22Rv1 (cell line): ENCODE results near the gene NPM3.

ENCODE experiments used
- H3K27ac ChIP-seq: fragments of 450-650 bp; 2 replicates; pipeline ENCODE4 v1.5.1; 2017
- ZFX ChIP-seq: fragments of 450-650 bp; IDR thresholded peaks from 2 replicates; pipeline ENCODE4 v1.6.1; 2017; ENCODE audit warnings: antibody characterized with exemption, borderline replicate concordance
- TF ChIP-seq, protein P1 (sequence below): fragments of 450-650 bp; IDR thresholded peaks from 2 replicates; pipeline ENCODE4 v1.5.1; 2017; ENCODE audit warnings: mild to moderate bottlenecking

NPM3 gene

DNA sequence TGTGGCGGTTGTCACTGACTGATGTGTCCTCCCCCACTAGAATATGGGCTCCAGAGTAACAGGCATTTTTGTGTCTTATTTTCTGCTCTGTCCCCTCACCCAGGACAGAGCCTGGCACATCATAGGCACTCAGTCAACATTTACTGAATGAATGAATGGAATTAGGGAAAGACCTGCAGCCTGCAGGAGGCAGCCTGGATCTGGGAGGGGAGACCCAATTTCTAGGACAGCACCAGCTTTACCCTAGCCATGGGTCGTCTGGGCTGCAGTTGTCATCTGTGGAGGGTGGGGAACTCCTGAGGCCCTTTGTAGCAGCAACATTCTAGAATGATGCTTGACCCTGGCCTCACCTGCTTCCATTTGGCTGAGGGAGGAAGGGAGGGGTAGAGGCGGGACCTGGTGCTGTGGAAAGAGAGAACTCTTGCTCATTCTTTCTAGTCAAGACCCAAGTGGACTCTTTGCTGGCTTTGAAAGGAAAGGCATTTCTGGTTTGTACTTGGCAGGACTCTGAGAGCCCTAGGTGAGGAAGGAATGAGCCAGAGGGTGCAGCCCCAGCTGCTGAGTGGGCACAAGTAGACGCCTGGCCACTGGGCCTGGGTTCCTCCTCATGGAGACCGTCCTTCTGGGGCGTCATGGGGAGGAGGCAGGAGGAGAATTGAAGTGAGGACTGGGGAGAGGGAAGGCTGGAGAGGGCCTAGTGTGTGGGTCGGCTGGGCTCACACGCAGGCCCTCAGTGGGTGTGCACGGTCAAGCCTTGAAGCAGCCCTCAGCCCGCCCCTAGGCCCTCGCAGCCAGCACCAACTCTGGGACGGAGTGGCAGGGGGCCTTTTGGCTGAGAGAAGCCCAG, 16.3 kb downstream of the NPM3 start:
- no peak overlapping the region for H3K27ac ChIP-seq
- no peak for TF ChIP-seq ZFX
- TF ChIP-seq, protein P1, sequence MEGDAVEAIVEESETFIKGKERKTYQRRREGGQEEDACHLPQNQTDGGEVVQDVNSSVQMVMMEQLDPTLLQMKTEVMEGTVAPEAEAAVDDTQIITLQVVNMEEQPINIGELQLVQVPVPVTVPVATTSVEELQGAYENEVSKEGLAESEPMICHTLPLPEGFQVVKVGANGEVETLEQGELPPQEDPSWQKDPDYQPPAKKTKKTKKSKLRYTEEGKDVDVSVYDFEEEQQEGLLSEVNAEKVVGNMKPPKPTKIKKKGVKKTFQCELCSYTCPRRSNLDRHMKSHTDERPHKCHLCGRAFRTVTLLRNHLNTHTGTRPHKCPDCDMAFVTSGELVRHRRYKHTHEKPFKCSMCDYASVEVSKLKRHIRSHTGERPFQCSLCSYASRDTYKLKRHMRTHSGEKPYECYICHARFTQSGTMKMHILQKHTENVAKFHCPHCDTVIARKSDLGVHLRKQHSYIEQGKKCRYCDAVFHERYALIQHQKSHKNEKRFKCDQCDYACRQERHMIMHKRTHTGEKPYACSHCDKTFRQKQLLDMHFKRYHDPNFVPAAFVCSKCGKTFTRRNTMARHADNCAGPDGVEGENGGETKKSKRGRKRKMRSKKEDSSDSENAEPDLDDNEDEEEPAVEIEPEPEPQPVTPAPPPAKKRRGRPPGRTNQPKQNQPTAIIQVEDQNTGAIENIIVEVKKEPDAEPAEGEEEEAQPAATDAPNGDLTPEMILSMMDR = no peak

DNA sequence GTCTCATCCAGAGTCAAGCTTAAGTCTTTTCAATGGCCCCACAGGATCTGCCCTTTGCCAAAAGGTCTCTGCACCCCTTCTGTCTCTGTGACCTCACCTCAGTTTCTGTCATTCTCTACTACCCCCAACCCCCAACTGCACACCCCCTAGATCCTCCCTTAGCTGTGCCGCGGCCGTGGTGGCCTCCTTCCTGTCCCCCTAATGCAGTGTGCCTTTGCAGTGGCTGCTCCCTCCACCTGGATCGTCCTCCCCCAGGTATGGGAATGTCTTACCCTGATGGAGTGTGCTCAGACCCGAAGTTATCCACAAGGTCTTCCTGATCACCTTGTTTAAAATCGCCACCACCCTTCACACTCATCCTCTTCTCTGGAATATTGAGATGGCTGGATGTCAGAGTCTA, 16.9 kb downstream of the NPM3 start:
- no peak overlapping the region for H3K27ac ChIP-seq
- TF ChIP-seq ZFX = no peak
- TF ChIP-seq, protein P1 = no peak

DNA sequence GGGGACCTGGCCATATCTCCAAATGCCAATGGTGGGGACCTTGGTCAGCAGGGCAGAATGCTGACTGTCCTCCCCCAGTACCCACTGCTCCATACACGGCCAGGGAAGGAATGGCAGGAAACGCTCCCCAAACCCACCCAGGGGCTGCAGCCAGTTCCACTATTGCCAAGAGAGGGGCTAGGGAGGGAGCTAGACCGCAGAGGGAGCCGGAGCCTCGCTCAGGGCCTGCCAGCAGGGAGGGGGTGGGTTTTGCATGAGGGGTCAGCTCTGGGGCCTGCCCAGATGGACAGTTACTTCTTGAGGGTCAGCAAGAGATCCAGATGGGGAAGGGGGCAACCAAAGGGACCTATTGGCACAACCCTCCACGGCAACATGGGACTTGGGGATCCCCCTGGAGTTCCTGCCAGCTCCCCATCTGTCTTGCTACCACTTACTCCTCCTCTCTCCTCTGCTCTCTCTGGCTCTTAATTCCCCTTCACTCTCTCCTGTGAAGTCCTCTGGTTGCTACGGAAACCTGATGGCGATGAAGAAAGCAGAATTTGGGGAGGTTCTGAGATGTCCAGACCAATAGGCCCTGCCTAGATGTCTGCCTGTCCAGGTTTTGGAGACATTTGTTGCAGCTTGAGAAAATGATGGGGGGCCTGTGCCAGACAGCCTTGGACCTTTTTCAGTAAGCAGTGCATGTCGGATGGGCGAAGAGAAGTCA, 20.0 kb downstream of the NPM3 start:
- TF ChIP-seq, protein P1 = no peak
- TF ChIP-seq ZFX = no peak

DNA sequence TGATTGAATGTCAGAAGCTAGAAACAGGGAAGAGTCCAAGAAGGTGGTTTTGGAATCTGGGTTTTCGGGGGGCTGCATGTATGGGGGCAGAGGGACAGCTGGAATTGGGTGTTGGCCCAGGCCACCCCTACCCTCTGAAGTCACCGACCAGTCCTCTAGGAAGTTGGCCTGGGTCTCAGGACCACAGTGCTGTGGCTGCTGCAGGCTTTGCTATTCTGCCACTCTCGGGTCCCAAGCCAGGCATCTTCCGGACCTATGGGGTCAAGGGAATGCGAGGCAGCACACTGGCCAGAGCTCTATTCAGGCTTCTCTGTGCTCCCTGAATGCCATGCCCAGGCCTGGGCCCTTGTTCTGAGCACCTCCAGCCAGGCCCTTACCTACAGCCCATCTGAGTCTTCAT, 20.5 kb downstream of the NPM3 start:
- H3K27ac ChIP-seq = no peak overlapping the region
- TF ChIP-seq, protein P1 = no peak
- no peak for TF ChIP-seq ZFX

More for the DNA sequence above, 20.0 kb downstream of the NPM3 start:
- H3K27ac ChIP-seq = no peak overlapping the region

DNA sequence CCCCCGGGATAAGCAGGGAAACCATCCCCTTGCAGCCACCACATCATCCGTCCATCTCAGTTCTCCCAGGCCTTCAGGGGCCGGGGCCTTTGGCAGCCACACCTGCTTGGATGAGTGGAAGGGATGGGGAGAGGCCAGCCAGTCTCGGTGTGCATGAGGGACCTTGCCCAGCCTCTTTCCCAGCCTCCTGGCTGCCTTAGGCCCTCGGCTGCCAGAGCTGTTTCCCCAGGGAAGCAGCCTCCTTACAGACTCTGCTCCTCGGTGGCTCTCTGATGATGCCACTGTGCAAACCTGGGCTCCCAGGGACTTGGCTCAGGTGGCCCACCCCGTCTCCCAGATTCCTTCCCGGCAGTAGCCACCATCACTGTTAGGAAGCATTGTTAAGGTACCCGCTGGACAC, 22.0 kb downstream of the NPM3 start:
- TF ChIP-seq ZFX = no peak
- TF ChIP-seq, protein P1 = no peak
- H3K27ac ChIP-seq = no peak overlapping the region

DNA sequence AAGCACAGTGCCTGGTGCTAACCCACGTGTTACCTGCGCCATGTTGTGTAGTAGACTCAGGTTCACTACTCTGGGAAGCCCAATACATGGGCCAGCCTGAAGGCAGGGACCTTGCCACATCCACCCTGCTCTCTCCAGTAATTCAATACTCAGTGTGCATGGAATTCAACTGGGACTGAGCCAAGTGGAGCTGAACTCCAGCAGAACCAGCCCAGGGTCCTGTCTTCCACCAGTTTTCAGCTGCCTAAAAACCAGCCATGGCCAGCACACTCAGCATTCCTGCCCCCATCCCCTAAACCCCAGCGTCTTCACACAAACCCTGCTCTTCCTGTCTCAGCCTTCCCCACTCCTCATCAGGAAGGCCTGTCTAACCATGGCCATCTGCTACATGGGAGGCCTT, 22.7 kb downstream of the NPM3 start:
- no peak overlapping the region for H3K27ac ChIP-seq
- TF ChIP-seq, protein P1 = no peak
- TF ChIP-seq ZFX = no peak
